Osteoblast (primary cell): Measurements from ENCODE around the gene DNAJC5. TPM values are rescaled to one million over a fixed set of nuclear protein-coding genes. Genes with fewer than 3 reads are reported as not detected.

Source experiments
- DNase-seq: peaks from one replicate; pipeline ENCODE4 v3.0.0; 2011; ENCODE audit warnings: low spot score, mixed read lengths; ENCODE audit not compliant: insufficient read length; ENCODE audit errors: missing footprints
- H2AFZ ChIP-seq: 2 replicates; pipeline ENCODE4 v1.6.0; 2011; ENCODE audit warnings: mild to moderate bottlenecking, low read length
- H3K27ac ChIP-seq: 2 replicates; pipeline ENCODE4 v1.5.1; 2011; ENCODE audit warnings: mild to moderate bottlenecking, low read depth, low read length, moderate library complexity
- H3K27me3 ChIP-seq: 2 replicates; pipeline ENCODE4 v1.6.0; 2012; ENCODE audit warnings: mild to moderate bottlenecking, control low read depth, inconsistent platforms, low read length, moderate library complexity; ENCODE audit not compliant: insufficient read depth
- H3K36me3 ChIP-seq: 2 replicates; pipeline ENCODE4 v1.5.1; 2011; ENCODE audit warnings: mild to moderate bottlenecking, low read length, control low read depth, moderate library complexity; ENCODE audit not compliant: insufficient read depth
- H3K4me1 ChIP-seq: 2 replicates; pipeline ENCODE4 v1.5.1; 2011; ENCODE audit warnings: mild to moderate bottlenecking, low read length, control low read depth, moderate library complexity; ENCODE audit not compliant: insufficient read depth
- H3K4me2 ChIP-seq: 2 replicates; pipeline ENCODE4 v1.6.0; 2011; ENCODE audit warnings: mild to moderate bottlenecking, low read length; ENCODE audit not compliant: insufficient read depth
- H3K4me3 ChIP-seq: fragments of 200-600 bp; sonication (generic); 3 replicates; pipeline ENCODE4 v1.5.1; 2012; ENCODE audit warnings: mild to moderate bottlenecking, low read length, inconsistent platforms; ENCODE audit not compliant: insufficient read depth
- H3K79me2 ChIP-seq: 2 replicates; pipeline ENCODE4 v1.6.0; 2012; ENCODE audit warnings: mild to moderate bottlenecking, low read length, control low read depth, inconsistent platforms; ENCODE audit not compliant: insufficient read depth
- H3K9me3 ChIP-seq: 2 replicates; pipeline ENCODE4 v1.5.1; 2011; ENCODE audit warnings: low read depth, low read length, control low read depth
- H4K20me1 ChIP-seq: 2 replicates; pipeline ENCODE4 v1.6.0; 2012; ENCODE audit warnings: mild to moderate bottlenecking, low read length, control low read depth; ENCODE audit not compliant: insufficient read depth
- total RNA-seq: library from RNA; depleted of rRNA; stranded (reverse); fragments of >200 nt; gene quantifications from 2 replicates; pipeline ENCODE4 v1.2.3, GENCODE V29; 2012
- TF ChIP-seq, protein P1 (sequence below): IDR thresholded peaks from 2 replicates; pipeline ENCODE4 v1.5.1; 2011; ENCODE audit warnings: mild to moderate bottlenecking, low read depth, low read length, moderate library complexity; ENCODE audit errors: extremely low read depth

Gene DNAJC5
- total RNA-seq, 1 donor, result 53.9 TPM

DNA sequence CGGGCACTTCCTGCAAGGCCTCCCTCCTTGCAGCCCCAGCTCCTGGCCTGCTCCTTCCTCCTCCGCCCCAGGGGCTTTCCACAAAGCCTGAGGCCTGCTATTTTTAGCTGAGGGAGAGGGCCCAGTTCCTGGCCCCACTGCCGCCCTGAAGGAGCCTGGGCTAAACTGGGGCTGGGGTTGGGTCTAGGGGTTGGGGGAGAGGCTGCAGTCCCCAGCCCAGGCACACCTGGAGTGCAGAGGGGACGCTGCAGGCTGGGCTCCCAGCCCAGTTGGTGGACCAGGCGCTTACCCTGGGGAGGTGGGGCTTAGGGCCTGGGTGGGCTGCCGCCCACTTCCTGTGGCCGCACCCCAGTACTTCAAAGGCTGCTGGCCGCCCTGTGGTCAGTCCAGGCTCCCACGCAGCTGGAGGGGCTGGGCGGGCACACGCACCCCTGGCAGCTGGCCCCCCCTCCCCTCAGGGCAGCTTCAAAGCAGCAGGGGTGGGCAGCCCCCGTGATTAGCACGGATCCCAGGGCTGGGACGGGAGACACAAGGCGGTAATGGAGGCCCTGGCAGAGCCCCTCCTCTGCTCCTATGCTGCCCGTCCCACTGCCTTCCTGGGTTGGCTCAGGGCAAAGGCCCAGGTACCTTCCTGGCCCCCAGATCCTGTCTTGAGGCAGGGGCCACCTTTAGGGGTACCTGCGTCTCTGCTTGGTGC lies 40.7 kb upstream of the DNAJC5 start:
- Histone ChIP-seq H3K4me1 (peaks cover 15% of the 10 kb centered on the region), H3K79me2 (no peaks in the 10 kb centered on the region), H3K9me3 (no peaks in the 10 kb centered on the region), H2AFZ (no peak overlapping the region), H3K27ac (no peak overlapping the region), H3K36me3 (no peaks in the 10 kb centered on the region), H3K4me2 (no peak overlapping the region), H3K27me3 (peaks cover 19% of the 10 kb centered on the region), H3K4me3 (peak overlapping the region; percentile 33), H4K20me1 (peaks cover 11% of the 10 kb centered on the region)
- TF ChIP-seq, protein P1, sequence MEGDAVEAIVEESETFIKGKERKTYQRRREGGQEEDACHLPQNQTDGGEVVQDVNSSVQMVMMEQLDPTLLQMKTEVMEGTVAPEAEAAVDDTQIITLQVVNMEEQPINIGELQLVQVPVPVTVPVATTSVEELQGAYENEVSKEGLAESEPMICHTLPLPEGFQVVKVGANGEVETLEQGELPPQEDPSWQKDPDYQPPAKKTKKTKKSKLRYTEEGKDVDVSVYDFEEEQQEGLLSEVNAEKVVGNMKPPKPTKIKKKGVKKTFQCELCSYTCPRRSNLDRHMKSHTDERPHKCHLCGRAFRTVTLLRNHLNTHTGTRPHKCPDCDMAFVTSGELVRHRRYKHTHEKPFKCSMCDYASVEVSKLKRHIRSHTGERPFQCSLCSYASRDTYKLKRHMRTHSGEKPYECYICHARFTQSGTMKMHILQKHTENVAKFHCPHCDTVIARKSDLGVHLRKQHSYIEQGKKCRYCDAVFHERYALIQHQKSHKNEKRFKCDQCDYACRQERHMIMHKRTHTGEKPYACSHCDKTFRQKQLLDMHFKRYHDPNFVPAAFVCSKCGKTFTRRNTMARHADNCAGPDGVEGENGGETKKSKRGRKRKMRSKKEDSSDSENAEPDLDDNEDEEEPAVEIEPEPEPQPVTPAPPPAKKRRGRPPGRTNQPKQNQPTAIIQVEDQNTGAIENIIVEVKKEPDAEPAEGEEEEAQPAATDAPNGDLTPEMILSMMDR, result no peak
- peak; percentile 94 for DNase-seq

DNA sequence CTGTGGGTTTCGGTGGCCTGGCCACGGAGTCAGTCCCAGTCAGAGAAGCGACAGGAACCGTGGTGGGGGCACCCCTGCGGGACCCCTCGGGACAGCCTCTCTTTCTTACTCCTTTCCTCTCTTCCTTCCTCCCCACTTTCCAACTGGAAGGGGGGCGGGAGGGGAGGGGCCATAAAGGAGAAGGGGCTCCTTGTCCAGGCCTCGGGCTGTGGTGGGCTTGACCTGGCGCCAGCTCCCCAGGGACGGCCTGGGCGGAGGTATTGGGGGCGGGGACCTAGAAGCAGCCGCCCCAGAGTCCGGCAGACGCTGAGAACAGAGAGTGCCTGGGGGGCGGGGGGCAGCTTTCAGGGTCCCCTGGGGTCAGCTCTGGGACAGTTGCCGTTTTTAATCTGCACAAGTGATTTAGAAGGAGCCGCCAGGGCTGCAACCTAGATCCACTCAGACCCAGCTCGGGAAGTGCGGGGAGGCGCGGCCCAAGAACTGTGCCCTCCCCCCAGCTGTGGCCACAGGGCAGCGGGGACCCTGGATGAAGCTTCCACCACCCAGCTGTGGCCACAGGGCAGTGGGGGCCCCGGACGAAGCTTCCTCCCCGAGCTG lies 40.1 kb upstream of the DNAJC5 start:
- TF ChIP-seq, protein P1, result no peak
- Histone ChIP-seq H3K4me2 (peak overlapping the region; percentile 9), H3K4me3 (peak overlapping the region; percentile 33), H3K27me3 (peaks cover 19% of the 10 kb centered on the region), H3K9me3 (no peaks in the 10 kb centered on the region), H3K36me3 (no peaks in the 10 kb centered on the region), H3K4me1 (peaks cover 15% of the 10 kb centered on the region), H4K20me1 (peaks cover 15% of the 10 kb centered on the region), H3K27ac (no peak overlapping the region), H2AFZ (no peak overlapping the region), H3K79me2 (no peaks in the 10 kb centered on the region)
- peak; percentile 93 for DNase-seq

DNA sequence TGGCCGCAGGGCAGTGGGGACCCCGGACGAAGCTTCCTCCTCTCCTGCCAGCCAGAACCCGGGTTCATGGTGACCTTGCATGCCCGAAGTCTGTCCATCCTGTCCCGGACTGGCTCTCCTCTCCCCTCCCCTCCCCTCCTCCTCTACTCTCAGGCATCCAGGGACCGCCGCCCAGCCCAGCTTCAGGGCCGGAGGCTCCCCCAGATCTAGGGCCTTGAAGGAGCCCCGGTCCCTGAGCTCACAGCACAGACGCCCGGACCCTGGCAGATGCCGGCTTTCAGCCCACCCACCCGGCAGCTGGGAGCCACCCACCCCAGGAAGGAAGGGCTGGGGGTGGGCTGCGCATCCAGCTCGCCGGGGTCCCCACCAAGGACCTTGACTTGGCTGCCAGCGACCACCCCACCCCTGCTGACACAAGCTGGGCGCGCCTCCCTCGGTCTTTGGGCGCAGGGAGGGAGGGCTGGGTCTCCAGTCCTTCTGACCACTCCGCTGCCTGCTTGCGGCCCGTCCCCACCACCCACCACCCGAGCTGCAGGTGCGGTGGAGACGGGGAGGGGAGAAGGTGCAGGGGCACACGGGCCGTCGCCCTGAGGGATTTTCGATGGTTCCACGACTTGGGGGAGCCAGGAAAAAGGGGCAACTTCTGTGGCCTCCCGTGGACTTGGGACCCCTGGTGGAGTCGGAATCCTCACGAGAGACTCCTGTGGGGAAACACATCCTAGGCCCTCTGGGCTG lies 39.4 kb upstream of the DNAJC5 start:
- Histone ChIP-seq H3K9me3 (no peaks in the 10 kb centered on the region), H3K27ac (no peak overlapping the region), H3K4me2 (no peak overlapping the region), H2AFZ (no peak overlapping the region), H3K4me3 (peak overlapping the region; percentile 16), H3K36me3 (no peaks in the 10 kb centered on the region), H4K20me1 (peaks cover 15% of the 10 kb centered on the region), H3K27me3 (peaks cover 19% of the 10 kb centered on the region), H3K79me2 (no peaks in the 10 kb centered on the region), H3K4me1 (peaks cover 15% of the 10 kb centered on the region)
- TF ChIP-seq, protein P1, result no peak
- DNase-seq, result peak; percentile 93

DNA sequence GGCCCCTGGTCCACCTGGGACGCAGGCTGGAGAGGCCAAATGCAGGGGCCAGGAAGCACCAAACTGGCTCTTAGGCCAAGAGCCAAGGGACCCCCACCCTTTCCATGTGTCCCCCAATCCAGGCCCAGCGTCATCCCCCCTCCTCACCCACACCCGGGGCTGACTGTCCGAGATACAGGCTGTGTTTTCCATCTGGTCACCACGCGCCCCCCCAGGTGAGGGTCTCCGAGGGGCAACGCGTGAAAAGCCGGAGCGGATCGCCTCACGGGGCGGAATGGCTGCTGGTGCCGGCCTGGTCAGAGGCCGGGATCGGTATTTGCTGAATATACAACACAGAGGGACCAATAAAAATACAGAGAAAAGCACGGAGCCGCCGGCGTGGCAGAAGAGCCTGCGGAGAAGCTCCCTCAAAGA lies 38.8 kb upstream of the DNAJC5 start:
- Histone ChIP-seq H3K4me3 (no peak overlapping the region), H3K27ac (no peak overlapping the region), H3K4me2 (no peak overlapping the region), H2AFZ (no peak overlapping the region), H3K4me1 (peaks cover 15% of the 10 kb centered on the region), H3K79me2 (no peaks in the 10 kb centered on the region), H4K20me1 (peaks cover 15% of the 10 kb centered on the region), H3K27me3 (peaks cover 19% of the 10 kb centered on the region), H3K9me3 (no peaks in the 10 kb centered on the region), H3K36me3 (no peaks in the 10 kb centered on the region)
- TF ChIP-seq, protein P1, result no peak
- DNase-seq, result no peak
